ENCODE data around the gene SHISA4.
"Not testable (repeated sequence)": the region's sequence is repeated elsewhere in the genome, so short reads cannot be mapped to it uniquely, and the experiment has no call there.

The SHISA4 gene

DNA sequence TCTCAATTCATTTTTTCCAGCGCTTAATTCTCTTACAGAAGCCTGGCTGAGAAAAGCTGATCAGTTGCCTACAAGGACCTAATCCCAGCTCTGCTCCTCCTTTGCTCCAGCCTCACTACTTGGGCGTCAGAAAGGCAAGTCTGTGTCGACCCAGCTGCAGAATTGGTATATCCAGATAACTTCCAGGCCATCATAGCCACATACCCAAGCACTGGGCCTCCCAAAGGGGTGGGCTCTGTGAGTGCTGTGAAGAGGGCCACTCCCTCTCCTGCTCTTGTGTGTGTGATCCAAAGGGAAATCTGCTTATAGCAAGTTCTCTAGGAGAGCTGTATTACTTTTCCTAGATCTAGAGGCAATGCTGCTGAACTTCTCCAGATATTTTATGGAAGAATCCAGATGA lies 39.6 kb downstream of the SHISA4 start:
- no peak for DNase-seq (ENCODE audit: low read depth)

DNA sequence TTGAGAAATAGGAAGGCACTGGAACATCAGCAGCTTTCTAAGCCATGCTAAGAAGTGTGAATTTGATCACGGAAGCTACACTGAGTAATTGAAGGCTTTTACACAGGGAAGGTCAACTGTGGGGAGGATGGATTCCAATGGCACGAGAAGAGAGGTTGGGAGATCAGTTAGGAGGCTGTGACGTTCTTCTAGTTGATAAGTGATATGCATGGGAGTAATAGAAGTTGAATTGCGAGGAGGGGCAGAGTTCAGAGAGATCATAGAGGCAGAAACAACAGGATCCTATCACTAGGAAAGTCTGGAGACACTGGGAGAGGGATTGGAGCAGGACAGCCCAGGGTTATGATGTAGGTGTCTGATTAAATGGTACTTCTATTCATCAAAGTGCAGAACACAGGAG lies 41.4 kb downstream of the SHISA4 start:
- no peak for DNase-seq (ENCODE audit: low read depth)

- DNase-seq (ENCODE audit: low read depth), result no peak
Observed at GRCh38 chr1:201930803-201931202, 42.1 kb downstream of the SHISA4 start.

DNA sequence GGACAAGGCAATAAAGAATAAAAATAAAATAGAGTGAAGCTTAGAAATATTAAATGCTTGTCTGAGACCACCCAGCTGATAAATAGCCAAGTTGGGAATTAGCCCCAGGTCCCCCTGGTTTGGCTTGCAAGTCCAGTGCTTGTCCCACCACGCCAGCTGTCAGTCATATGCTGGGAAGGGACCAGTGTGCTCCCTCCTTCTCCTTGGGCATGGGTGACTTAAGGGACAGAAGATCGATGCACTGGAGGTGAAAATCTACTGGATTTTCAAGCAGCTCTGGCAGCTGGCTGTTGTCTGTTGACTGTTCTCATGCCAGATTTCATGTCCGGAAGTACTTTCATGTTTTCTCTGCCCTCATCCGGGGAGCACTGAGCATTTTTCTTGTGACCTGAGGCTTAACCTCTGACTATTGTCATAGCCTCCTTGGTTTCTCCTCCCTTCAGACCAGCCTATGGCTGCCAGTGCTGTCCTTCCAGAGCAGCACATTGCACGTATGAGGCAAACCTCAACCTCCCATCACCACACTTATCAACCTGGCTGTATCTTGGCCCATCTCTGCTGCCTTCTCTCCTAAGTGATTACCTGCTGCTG lies 45.2 kb downstream of the SHISA4 start:
- no peak for DNase-seq (ENCODE audit: low read depth)

GRCh38 chr1:201937624-201938213 lies 49.0 kb downstream of the SHISA4 start:
- no peak for DNase-seq (ENCODE audit: low read depth)

- DNase-seq (ENCODE audit: low read depth), result no peak
Observed at GRCh38 chr1:201938440-201939035, 49.8 kb downstream of the SHISA4 start.

- no peak for DNase-seq (ENCODE audit: low read depth)
Observed at GRCh38 chr1:201939148-201939547, 50.5 kb downstream of the SHISA4 start.

DNA sequence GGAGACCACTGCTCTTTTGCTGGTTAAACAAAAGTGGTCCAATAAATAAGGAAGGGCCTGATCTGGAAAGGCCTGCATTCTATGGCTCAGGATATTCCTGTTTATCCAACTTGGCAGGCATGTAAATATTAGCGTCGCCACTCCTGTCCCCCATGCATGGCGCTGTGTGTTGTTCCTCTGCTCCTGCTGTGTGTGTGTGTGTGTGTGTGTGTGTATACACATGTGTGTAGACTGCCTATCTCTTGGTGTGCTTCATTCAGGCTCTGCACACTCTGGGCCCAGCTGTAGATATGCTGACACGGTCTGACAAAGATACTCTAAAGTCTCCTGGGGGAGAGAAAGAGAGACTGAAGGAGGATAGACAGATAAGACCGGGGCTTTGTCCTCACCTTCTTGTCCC lies 50.9 kb downstream of the SHISA4 start:
- no peak for DNase-seq (ENCODE audit: low read depth)

GRCh38 chr1:201940316-201940715 lies 51.6 kb downstream of the SHISA4 start:
- DNase-seq (ENCODE audit: low read depth), result not testable (repeated sequence)

- no peak for DNase-seq (ENCODE audit: low read depth)
Observed at GRCh38 chr1:201941420-201942128, 52.9 kb downstream of the SHISA4 start.

GRCh38 chr1:201942129-201942495 lies 53.4 kb downstream of the SHISA4 start:
- no peak for DNase-seq (ENCODE audit: low read depth)

Measured in HS-5 (cell line).